GM12872 (cell line): Measurements from ENCODE around the gene MAPRE2.

Experiments
- CTCF ChIP-seq: IDR thresholded peaks from 3 replicates; pipeline ENCODE4 v1.5.1; 2011; ENCODE audit warnings: low read depth, mild to moderate bottlenecking, low read length, moderate library complexity; ENCODE audit not compliant: insufficient read depth

MAPRE2 gene

GRCh38 chr18:35032113-35032512 is 9.1 kb upstream of the MAPRE2 start:
- no peak for TF ChIP-seq CTCF

GRCh38 chr18:35038029-35038428 is 3.2 kb upstream of the MAPRE2 start:
- TF ChIP-seq CTCF: no peak

- no peak for TF ChIP-seq CTCF
Observed at GRCh38 chr18:35038881-35039491, 2.2 kb upstream of the MAPRE2 start.

DNA sequence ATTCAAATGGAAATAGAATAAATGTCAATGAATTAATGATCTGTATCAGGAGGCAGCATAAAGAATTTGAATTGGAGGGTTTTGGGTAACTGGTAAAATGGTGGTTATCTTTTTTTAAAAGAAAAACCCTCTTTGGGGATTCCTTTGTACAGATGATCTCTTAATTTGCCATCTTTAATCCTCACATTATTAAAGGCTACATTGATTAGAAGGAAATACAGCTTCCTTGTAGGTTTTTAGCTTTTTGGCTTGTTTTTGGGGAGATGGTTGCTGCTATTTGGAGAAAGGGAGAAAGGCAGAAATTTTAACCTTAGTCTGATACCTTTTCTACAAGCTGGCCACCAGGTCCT is 600 bp upstream of the MAPRE2 start:
- TF ChIP-seq CTCF: no peak

DNA sequence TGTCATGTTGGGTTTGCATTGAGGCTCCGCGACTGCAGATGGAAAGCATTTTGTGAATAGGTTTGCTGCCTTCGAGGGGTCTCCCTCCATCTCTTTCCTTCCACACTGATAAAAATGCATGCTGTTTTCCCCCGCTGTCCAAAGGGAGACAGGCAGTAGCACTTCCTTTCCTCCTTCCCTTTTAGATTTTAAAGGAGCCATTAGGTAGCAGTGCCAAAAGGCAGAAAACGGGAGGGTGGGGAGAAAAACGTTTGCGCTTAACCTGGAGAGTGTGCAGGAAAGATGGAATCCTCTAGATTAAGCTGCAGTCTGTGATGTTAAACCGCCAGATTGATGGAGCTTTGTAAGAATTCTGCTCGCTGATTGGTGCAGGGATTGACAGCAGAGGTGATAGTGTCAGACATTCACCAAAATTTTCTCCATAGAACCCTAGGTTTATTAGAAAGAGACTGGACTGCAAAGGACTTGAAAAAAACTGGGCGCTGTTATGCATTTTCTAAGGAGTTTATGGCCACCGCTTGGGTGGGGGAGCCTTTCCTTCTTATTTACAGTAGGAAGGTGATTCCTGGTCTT is 688 bp downstream of the MAPRE2 start:
- no peak for TF ChIP-seq CTCF

DNA sequence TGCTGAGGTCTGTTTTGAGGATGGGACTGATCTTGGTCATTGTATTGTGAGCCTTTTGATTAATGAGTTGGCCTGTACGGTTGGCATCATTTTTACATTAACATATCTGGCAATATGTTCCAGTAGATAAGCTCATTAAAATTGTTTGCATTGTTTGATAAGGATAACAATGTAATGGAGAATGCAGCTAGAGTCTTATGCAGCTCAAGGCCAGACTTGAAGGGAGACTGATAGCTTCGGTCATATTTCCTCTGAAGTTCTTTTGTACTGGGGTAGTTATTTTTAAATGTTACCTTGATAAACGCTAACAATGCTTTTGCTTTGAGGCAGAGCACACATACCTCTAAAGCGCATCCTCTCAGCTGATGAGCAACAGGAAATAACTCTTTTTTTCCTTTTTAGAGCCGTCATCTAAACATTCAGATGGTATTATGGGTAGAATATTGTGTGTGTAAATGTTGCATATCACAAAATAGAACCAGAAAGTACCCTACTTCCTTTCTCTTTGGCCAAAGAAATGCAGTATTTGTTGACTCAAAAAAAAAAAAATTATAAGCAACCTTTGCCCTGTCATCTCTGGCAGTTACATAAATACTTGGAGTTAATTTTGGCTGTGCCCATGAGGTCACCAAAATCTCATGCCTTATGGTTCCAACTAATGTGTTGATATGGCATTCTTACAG is 1.3 kb downstream of the MAPRE2 start:
- no peak for TF ChIP-seq CTCF

- TF ChIP-seq CTCF: no peak
Observed at GRCh38 chr18:35043207-35043606, 2.0 kb downstream of the MAPRE2 start.
